HEK293 (cell line): ENCODE results near the gene CDCA5.

ENCODE experiments used
- ATF2 ChIP-seq: fragments of 450-650 bp; formaldehyde crosslinking; IDR thresholded peaks from 2 replicates; pipeline ENCODE4 v1.5.1; 2016; ENCODE audit warnings: missing biosample characterization, missing genetic modification characterization, low read depth
- CTCF ChIP-seq: fragments of 450-650 bp; formaldehyde crosslinking; IDR thresholded peaks from 2 replicates; pipeline ENCODE4 v1.5.1; 2016; ENCODE audit warnings: missing biosample characterization, missing genetic modification characterization
- FEZF1 ChIP-seq: fragments of 450-650 bp; formaldehyde crosslinking; IDR thresholded peaks from 2 replicates; pipeline ENCODE4 v1.5.1; 2016; ENCODE audit warnings: missing biosample characterization, missing genetic modification characterization
- TCF7L2 ChIP-seq: IDR thresholded peaks from 2 replicates; pipeline ENCODE4 v1.6.1; 2011; ENCODE audit warnings: low read depth, mild to moderate bottlenecking, inconsistent platforms, low read length, moderate library complexity, borderline replicate concordance
- TSHZ1 ChIP-seq: fragments of 450-650 bp; formaldehyde crosslinking; IDR thresholded peaks from 2 replicates; pipeline ENCODE4 v1.5.1; 2016; ENCODE audit warnings: missing biosample characterization, missing genetic modification characterization, borderline replicate concordance
- ZBTB48 ChIP-seq: fragments of 450-650 bp; formaldehyde crosslinking; IDR thresholded peaks from 2 replicates; pipeline ENCODE4 v1.5.1; 2016; ENCODE audit warnings: missing biosample characterization, missing genetic modification characterization
- ZFP3 ChIP-seq: fragments of 450-650 bp; formaldehyde crosslinking; IDR thresholded peaks from 2 replicates; pipeline ENCODE4 v1.5.1; 2016; ENCODE audit warnings: low read depth, missing biosample characterization, missing genetic modification characterization
- ZNF366 ChIP-seq: fragments of 450-650 bp; formaldehyde crosslinking; conservative IDR thresholded peaks from 2 replicates; pipeline ENCODE4 v1.5.1; 2016; ENCODE audit warnings: missing biosample characterization, missing genetic modification characterization
- ZNF555 ChIP-seq: fragments of 450-650 bp; formaldehyde crosslinking; conservative IDR thresholded peaks from 2 replicates; pipeline ENCODE4 v1.5.1; 2017; ENCODE audit warnings: missing biosample characterization, mild to moderate bottlenecking, missing genetic modification characterization, inconsistent platforms

- TF ChIP-seq CTCF (tag by site-specific recombination) (no peak), ZFP3 (tag by site-specific recombination) (no peak), FEZF1 (tag by site-specific recombination) (no peak), TSHZ1 (tag by site-specific recombination) (no peak), ZNF366 (tag by site-specific recombination) (no peak), ATF2 (tag by site-specific recombination) (no peak), TCF7L2 (no peak), ZBTB48 (tag by site-specific recombination) (no peak), ZNF555 (tag by site-specific recombination) (no peak)
Measured at GRCh38 chr11:65107751-65108468, 24.1 kb upstream of the CDCA5 start.
